Osteoblast (primary cell): ENCODE data around the gene TMEM208. TPM values are rescaled to one million over a fixed set of nuclear protein-coding genes. Genes with fewer than 3 reads are reported as not detected.

Experiments
- DNase-seq: peaks from one replicate; pipeline ENCODE4 v3.0.0; 2011; ENCODE audit warnings: low spot score, mixed read lengths; ENCODE audit not compliant: insufficient read length; ENCODE audit errors: missing footprints
- H2AFZ ChIP-seq: 2 replicates; pipeline ENCODE4 v1.6.0; 2011; ENCODE audit warnings: mild to moderate bottlenecking, low read length
- H3K27ac ChIP-seq: 2 replicates; pipeline ENCODE4 v1.5.1; 2011; ENCODE audit warnings: mild to moderate bottlenecking, low read depth, low read length, moderate library complexity
- H3K27me3 ChIP-seq: 2 replicates; pipeline ENCODE4 v1.6.0; 2012; ENCODE audit warnings: mild to moderate bottlenecking, control low read depth, inconsistent platforms, low read length, moderate library complexity; ENCODE audit not compliant: insufficient read depth
- H3K36me3 ChIP-seq: 2 replicates; pipeline ENCODE4 v1.5.1; 2011; ENCODE audit warnings: mild to moderate bottlenecking, low read length, control low read depth, moderate library complexity; ENCODE audit not compliant: insufficient read depth
- H3K4me1 ChIP-seq: 2 replicates; pipeline ENCODE4 v1.5.1; 2011; ENCODE audit warnings: mild to moderate bottlenecking, low read length, control low read depth, moderate library complexity; ENCODE audit not compliant: insufficient read depth
- H3K4me2 ChIP-seq: 2 replicates; pipeline ENCODE4 v1.6.0; 2011; ENCODE audit warnings: mild to moderate bottlenecking, low read length; ENCODE audit not compliant: insufficient read depth
- H3K4me3 ChIP-seq: fragments of 200-600 bp; sonication (generic); 3 replicates; pipeline ENCODE4 v1.5.1; 2012; ENCODE audit warnings: mild to moderate bottlenecking, low read length, inconsistent platforms; ENCODE audit not compliant: insufficient read depth
- H3K79me2 ChIP-seq: 2 replicates; pipeline ENCODE4 v1.6.0; 2012; ENCODE audit warnings: mild to moderate bottlenecking, low read length, control low read depth, inconsistent platforms; ENCODE audit not compliant: insufficient read depth
- H3K9me3 ChIP-seq: 2 replicates; pipeline ENCODE4 v1.5.1; 2011; ENCODE audit warnings: low read depth, low read length, control low read depth
- H4K20me1 ChIP-seq: 2 replicates; pipeline ENCODE4 v1.6.0; 2012; ENCODE audit warnings: mild to moderate bottlenecking, low read length, control low read depth; ENCODE audit not compliant: insufficient read depth
- total RNA-seq: library from RNA; depleted of rRNA; stranded (reverse); fragments of >200 nt; gene quantifications from 2 replicates; pipeline ENCODE4 v1.2.3, GENCODE V29; 2012
- TF ChIP-seq, protein P1 (sequence below): IDR thresholded peaks from 2 replicates; pipeline ENCODE4 v1.5.1; 2011; ENCODE audit warnings: mild to moderate bottlenecking, low read depth, low read length, moderate library complexity; ENCODE audit errors: extremely low read depth

TMEM208 gene
- total RNA-seq, 1 donor = 25.3 TPM

DNA sequence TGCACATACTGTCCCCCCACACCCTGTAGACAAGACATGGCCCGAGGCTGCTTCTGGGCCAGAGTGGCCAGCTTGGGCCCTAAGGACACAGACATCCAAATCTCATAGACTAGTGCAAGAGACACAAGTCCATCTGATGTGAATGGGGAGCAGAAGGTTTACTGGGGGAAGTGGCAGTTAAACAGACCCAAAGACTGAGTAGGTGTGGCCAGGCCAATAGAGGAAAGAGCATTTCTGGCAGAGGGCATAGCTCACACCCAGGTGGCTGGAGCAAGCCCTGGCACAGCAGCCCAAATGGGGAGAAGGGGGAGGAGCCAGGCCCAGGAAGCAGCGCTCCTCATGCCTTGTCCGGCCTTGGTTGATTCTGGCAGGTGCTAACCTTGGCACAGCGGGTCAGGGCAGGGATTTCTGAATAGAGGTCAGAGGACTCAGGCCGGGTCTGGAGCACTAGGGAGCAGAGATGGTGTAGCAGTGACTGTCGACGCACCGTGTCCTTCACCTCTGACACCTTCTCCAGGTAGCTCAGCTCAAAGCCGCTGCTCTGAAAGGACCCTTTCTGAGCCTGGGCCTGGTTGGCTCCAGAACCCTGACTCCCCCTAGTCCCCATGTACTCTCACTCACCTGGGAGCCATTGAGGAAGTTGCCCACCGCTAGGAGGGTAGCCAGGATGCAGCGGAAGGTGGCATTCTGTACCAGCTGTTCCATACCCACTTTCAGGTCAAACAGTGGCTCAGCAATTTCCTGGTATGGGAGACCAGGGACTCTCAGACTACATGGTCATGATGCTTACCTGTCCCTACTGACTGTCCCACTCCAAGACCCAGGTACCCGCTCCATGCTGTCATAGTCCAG is 4.1 kb downstream of the TMEM208 start:
- DNase-seq = peak; percentile 72
- Histone ChIP-seq H3K9me3 (no peaks in the 10 kb centered on the region), H3K27me3 (no peaks in the 10 kb centered on the region), H3K4me2 (no peak overlapping the region), H3K79me2 (peaks cover 50% of the 10 kb centered on the region), H3K4me3 (no peak overlapping the region), H3K36me3 (peaks cover 71% of the 10 kb centered on the region), H2AFZ (no peak overlapping the region), H3K27ac (no peak overlapping the region), H4K20me1 (peaks cover 22% of the 10 kb centered on the region), H3K4me1 (peaks cover 11% of the 10 kb centered on the region)
- TF ChIP-seq, protein P1, sequence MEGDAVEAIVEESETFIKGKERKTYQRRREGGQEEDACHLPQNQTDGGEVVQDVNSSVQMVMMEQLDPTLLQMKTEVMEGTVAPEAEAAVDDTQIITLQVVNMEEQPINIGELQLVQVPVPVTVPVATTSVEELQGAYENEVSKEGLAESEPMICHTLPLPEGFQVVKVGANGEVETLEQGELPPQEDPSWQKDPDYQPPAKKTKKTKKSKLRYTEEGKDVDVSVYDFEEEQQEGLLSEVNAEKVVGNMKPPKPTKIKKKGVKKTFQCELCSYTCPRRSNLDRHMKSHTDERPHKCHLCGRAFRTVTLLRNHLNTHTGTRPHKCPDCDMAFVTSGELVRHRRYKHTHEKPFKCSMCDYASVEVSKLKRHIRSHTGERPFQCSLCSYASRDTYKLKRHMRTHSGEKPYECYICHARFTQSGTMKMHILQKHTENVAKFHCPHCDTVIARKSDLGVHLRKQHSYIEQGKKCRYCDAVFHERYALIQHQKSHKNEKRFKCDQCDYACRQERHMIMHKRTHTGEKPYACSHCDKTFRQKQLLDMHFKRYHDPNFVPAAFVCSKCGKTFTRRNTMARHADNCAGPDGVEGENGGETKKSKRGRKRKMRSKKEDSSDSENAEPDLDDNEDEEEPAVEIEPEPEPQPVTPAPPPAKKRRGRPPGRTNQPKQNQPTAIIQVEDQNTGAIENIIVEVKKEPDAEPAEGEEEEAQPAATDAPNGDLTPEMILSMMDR = no peak

DNA sequence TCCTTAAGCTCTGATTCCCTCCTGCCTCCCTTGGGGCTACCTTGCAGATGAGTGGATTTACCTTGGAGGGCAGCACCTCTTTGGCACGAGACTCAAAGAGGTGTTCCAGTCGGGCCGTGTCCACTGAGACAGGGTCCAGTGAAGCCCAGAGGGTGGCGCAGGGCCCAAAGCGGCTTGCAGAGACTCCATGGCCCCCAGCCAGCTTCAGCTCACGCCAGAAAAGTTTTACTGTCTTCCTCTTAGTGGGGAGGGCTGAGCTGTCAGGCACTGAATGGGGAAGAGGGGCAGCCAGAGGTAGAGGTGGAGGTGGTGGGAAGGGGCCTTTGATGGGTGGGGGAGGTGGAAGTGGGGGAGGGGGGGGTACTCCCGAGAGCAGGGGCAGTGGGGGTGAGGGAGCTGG is 6.7 kb downstream of the TMEM208 start:
- peaks cover 41% of the 10 kb centered on the region for H3K79me2 ChIP-seq
- H4K20me1 ChIP-seq = peaks cover 13% of the 10 kb centered on the region
- H3K36me3 ChIP-seq = peaks cover 85% of the 10 kb centered on the region
- TF ChIP-seq, protein P1 = no peak
- H3K27ac ChIP-seq = no peak overlapping the region
- no peak overlapping the region for H3K4me3 ChIP-seq
- H3K27me3 ChIP-seq = no peaks in the 10 kb centered on the region
- H3K9me3 ChIP-seq = no peaks in the 10 kb centered on the region
- H2AFZ ChIP-seq = no peak overlapping the region
- no peak overlapping the region for H3K4me2 ChIP-seq
- peaks cover 5% of the 10 kb centered on the region for H3K4me1 ChIP-seq
- DNase-seq = peak; percentile 26

DNA sequence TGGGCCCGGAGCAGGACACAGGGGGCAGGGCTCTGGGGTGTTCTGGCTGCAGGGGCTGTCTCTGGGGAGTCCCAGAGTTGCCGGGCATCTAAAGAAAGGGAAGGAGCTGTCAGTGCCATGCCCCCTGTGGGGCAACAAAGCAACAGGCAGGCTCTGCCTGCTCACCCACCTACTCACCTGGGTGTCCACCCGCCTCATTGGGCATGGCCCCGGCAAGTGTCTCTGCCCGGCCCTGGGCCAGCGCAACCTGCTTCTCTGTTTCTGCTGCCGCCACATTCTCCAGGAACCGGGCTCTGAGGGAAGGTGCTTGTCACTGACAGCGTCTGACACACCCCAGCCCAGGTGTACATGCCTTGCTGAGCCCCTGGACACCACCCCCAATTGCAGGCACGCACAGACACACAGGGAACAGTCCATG is 7.3 kb downstream of the TMEM208 start:
- Histone ChIP-seq H3K27me3 (no peaks in the 10 kb centered on the region), H3K4me2 (no peak overlapping the region), H3K79me2 (peaks cover 41% of the 10 kb centered on the region), H4K20me1 (peaks cover 8% of the 10 kb centered on the region), H3K9me3 (no peaks in the 10 kb centered on the region), H3K4me3 (no peak overlapping the region), H2AFZ (no peak overlapping the region), H3K27ac (no peak overlapping the region), H3K36me3 (peaks cover 85% of the 10 kb centered on the region), H3K4me1 (peaks cover 5% of the 10 kb centered on the region)
- no peak for DNase-seq
- TF ChIP-seq, protein P1 = no peak

DNA sequence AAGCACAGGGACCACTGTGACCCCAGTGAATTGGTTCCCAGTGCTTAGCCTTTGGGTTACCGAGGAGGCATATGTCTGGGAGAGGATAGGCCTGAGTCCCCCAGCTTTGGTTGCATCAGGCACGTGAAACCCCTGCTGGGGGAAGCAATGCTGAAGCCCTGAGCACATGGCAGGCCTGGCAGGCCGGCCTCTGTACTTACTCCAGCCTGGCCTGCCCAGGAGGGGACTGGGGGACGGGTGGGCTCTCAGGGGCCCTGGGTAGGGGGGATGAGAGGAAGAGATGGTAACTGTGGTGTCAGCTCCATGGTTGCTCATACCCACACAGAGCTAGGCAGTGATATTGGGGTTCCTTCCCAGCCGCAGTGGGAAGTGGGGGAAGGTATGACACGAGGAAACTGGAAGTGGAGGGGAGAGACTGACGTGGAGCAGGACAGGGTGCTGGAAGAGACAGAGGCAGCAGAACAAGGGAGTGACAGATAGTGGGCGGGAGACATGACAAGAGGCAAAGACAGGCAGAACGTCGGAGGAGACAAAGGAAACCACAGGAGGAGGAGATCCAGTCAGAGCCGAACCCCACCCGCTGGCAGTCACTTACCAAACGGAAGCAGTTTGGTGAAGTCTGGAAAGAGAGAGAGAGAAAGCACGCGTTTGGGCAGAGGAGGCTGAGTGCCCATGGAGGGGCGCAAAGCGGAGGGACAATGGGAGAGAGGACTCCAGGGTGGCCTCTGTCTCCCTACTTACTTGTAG is 9.1 kb downstream of the TMEM208 start:
- Histone ChIP-seq H2AFZ (no peak overlapping the region), H3K4me1 (peaks cover 15% of the 10 kb centered on the region), H3K4me3 (no peak overlapping the region), H3K4me2 (no peak overlapping the region), H3K27me3 (no peaks in the 10 kb centered on the region), H3K79me2 (peaks cover 40% of the 10 kb centered on the region), H3K9me3 (no peaks in the 10 kb centered on the region), H4K20me1 (peaks cover 10% of the 10 kb centered on the region), H3K36me3 (peaks cover 76% of the 10 kb centered on the region), H3K27ac (no peak overlapping the region)
- peak; percentile 27 for DNase-seq
- TF ChIP-seq, protein P1 = no peak
